GM21737 (cell line): ENCODE measurements around the gene CASTOR1.

Experiments used
- ATAC-seq: cut with Tn5 transposase; IDR thresholded peaks from one replicate; pipeline ENCODE4 v1.9.1; 2021; ENCODE audit warnings: mild to moderate bottlenecking, moderate library complexity; ENCODE audit not compliant: unreplicated experiment

The CASTOR1 gene

DNA sequence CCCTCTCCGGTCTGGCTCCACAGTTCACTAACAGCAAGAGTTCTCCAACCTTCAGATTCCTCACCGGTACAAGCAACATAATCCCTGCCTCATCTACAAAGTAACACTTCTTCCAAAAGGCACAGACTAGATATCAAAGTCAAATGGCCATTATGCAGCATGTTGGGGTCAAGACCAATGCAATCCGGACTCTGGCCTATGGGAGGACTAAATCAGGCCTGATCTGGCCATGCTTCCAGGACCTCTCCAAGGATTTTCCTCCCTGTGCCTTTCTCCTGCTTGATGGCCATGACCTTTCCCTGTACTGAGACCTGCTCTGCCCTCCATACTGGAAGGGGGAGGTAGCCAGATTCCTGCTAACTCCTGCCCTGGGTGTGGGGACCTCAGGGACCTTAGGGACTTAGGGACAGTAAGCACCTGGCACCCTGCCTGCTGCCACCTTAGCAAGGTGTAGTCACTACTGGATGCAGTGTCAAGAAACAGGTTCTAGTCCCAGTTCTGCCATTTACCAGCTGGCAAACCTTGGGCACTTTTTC, 30.8 kb upstream of the CASTOR1 start:
- ATAC-seq: no peak

DNA sequence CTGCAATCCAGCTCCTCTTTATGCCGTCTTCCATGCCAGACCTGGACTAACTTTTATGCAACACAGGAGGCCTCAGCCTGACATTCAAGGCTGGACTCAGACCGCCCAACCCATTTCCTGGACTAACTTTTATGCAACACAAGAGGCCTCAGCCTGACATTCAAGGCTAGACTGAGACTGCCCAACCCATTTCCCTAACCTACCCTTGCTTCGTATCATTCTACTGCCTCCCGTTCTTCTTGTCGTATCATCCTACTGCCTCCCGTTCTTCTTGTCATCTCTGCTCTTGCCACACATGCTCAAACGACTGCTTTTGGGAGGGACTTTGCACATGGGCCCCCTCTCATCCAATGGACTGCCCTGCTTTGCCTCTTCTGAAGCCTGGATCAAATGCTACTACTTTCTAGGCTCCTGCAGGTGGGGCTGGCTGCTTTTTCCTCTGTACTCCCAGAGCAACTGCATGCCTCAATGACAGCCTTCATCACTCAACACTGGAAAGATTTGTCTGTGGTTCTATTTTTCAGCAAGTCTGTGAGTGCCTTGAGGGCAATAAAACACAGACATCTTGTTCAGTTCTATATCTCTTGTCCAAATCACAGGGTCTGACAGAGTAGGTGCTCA, 29.6 kb upstream of the CASTOR1 start:
- no peak for ATAC-seq

DNA sequence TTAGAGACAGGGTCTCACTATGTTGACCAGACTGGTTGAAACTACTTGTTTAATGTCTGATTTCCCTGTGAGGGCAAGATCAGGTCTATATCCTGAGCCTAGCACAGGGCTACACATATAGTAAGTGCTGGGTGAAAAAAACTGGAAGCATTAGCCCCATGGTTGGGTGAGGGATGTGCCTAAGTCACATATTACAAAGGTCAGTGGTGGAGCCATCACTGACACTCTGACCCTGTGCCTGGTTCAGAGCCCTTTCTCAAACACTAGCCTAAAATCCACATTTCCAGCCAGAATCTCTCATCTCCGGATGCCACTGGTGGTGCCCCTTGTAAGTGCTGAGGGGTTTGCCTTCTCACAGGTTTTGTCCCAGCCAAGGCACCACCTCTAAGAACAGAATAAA, 28.5 kb upstream of the CASTOR1 start:
- ATAC-seq: no peak

DNA sequence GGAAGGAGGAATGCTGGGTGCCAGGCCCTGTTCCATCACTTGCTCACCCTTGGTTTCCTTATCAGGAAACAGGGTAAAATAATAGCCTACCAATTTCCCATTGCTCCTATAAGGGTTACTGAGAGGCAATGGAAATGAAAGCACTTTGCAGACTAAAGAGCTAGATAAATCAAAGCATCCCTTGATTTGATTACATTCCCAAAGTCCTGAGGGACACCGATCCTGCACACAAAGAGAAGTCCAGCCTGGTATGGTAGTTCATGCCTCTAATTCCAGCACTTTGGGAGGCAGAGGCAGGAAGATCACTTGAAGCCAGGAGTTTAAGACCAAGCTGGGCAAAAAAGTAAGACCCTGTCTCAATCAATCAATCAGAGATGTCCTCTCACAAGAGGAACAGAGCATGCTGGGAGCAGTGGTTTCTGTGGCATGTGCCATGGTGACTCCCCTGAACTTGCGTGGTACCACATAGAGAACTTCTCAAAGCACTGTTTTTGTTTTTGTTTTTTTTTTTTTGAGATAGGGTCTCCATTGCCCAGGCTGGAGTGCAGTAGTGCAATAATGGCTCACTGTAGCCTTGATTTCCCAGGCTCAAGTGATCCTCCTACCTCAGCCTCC, 26.8 kb upstream of the CASTOR1 start:
- no peak for ATAC-seq

DNA sequence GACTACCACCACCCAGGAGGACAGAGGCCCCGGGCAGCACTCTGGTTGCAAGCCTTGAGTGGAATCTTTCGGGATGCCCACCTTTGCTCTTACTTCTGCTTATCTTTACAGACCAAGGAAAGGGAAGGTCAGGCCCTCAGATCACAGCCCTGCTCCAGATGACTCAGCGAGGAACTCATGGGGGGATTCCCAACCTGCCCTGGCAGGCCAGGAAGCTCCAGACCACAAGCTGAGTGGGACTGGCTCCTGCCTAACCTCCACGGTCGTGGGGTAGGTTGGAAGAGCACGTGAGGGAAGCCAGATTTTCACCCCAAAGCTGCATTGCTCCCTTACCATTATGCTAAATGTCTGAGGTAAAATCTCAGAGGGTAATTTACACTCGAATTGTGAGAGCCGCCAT, 25.6 kb upstream of the CASTOR1 start:
- ATAC-seq: no peak

DNA sequence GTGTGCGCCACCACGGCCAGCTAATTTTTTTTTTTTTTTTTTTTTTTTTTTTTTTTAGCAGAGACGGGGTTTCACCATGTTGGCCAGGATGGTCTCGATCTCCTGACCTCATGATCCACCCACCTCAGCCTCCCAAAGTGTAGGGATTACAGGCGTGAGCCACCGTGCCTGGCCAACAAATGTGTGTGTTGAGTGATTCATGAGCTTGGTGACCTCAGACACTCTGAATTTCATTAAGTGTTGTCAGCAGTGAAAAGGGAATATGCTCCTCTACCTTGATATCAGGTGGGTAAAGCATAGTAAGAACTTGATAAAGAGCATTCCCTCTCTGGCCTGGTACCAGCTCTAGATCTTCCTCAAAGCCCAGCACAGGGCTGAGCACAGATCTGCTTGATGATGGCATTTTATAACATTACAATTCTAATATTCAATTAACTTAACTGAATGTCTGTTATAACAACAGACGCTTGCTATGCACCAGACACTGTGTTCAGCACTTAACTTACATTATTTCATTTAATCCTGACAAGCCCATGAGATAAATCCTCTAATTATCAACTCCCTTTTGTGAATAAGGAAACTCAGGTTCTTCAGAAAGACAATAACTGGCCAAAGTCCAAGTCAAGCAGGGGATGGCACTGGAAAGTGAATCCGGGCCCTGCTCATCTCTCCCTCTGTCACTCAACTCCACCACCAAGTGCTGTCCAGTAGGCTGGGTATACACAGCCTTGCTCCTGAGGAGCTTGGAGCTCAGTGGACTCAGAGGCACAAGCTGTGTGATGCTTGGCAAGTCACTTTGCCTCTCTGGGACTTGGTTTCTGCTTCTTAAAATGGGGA, 24.4 kb upstream of the CASTOR1 start:
- no peak for ATAC-seq

DNA sequence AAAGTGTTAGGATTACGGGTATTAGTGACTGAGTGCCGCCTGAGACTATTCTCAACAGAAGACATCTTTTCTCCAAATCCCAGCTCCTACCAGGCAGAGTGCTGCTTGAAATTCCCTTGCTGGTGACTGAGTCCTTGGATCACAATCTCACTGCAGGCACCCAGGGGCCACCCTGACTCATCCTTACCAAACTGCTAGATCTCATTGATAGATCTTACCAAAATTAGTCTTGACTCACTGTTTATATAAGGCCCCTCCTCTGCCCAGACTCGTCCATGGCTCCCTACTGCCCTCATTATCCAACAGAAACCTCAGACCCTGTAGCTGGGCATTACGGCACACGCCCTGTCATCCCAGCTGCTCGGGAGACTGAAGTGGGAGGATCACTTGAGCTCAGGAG, 22.7 kb upstream of the CASTOR1 start:
- no peak for ATAC-seq

DNA sequence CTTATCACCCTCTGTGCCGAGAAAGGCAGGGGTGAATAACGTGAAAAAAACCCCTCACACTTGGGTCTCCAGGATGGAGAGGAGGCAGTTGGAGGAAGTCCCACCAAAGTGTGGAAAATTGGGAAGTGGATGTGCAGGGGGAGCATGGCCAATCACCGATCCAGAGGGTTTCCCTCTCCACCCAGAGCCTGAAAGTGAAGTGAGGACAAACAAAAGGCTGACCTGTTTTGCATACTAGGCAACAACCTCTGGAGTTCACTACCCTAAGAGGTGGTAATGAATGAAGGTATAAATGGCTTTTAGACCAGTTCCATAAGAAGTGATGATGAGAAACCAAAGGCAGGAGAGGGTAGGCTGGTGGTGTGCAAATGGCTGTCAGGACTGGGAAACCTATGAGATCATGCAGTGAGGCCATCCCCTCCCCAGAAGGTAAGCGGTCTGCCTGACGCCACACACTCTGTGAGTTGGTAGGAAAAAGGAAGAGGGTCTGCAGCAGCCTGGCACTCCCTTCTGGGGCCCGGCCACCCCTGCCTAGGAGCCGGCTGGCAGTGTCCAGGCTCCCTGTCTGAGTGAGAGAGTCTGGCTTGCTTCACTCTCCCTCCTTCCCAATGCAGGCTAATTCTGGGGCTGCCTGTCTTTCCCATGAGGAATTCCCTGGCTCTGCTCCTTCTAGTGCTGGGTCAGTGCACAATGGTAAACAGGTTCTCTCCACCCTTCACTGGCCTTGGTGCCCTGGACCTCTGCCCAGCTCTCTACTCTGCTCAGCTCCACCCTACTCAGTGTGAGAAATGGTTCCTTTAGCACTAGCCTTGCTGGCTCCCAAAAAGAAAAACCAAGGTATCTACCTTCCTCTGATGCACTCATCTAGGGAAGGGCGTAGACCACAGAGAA, 21.8 kb upstream of the CASTOR1 start:
- no peak for ATAC-seq

DNA sequence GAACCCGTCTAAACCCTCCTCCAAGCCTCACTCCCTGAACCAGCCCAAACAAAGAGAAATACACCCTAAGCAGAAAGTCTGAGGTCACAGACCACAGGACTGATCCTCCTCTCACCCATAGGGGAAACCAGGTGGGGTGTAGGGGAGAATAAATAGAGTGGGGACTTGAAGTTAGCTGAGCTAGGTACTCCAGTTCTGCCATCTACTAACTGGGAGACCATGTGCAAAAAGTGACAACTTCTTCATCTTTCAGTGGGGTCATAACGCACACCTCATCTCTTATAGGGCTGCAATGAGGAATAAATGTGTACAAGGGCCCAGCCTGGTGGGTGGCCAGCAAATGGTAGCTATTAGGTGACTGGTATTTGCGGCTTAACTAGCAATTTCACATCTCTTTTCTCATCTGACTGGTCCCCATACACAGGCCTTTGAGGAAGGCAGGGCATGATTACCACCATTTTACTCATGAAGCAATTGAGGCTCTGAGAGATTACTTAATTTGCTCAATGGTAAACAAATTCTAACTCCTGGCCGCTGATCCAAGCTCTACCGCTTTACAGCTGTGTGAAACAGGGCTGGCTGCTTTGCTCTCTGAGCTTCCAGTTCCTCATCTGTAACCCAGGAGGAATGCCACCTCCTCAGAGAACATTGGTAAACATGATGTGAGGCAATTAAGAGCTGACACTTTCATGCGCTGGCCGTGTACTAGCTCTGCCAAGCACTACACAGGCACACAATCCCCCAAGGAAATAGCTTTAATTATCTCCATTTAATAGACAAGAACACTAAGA, 20.8 kb upstream of the CASTOR1 start:
- no peak for ATAC-seq

DNA sequence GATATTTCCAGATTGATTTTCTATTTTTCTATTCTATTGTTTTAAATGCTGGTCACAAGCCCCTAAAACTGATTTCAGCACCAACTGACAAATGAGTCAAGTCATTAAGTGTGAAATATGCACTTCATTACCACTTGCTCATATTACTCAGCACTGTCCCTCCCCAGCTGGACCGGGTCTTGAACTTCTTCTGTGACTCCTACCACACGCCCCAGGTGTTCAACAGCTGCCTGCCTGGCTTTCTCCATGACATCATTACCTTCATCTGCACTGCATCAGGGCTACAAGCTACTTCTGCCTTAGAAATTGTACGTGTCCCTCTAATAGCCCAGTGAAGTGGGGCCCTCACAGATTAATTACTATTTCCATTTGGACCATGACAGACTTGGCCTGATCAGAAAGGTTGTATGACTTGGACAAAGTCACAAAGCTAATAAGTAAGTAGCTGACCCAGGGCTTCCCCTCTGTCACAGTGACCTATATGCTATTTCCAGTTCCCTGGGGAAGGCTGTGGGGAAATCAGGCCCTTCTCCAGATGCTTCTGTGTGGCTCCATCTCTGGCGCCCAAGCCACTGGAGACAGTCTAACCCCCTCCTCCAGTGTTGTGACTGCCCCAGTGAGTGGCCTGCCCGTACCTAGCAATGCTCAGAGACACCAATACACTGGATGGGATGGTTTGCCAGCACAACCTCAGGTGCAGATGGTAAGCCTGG, 19.4 kb upstream of the CASTOR1 start:
- ATAC-seq: no peak

DNA sequence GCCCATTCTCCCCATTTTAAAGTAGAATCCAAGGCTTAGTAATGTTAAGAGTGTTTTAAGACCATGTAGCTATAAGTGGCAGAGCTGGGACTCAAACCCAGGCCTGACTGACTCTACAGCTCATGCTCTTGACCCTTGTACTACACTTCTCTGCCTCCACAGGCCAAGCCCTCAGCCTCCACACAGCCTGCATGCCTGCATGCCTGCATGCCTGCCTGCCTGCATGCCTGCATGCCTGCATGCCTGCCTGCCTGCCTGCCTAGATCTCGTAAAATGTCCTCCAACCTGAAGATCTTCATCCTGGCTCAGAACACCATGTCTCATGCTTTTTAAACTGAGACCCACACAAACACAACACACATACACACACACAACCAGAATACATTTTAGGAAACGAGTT, 18.8 kb upstream of the CASTOR1 start:
- no peak for ATAC-seq

DNA sequence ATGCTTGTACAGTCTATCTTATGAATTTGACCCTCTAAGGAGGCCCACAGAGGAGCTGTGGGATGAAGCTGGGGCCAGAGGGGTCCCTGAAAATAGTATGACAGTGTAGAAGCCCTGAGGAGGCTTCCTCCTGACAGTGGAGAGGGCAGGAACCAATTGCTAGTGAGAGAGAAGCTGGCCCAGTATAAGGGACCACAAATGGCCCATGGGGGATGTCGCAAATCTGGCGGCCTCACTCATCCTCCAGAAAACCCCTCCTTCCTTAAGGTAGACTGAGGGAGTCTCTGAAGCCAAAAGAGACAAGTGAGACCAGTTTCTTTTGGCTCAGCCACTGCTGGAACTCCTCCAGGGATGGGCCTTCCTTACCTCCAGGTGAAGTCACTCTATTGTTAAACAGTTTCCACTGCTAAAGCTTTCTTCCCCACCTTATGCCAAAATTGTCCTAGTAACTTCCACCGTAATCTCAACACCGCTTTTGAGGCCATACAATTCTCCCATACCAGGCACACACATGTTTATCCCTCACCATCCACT, 17.8 kb upstream of the CASTOR1 start:
- ATAC-seq: no peak

DNA sequence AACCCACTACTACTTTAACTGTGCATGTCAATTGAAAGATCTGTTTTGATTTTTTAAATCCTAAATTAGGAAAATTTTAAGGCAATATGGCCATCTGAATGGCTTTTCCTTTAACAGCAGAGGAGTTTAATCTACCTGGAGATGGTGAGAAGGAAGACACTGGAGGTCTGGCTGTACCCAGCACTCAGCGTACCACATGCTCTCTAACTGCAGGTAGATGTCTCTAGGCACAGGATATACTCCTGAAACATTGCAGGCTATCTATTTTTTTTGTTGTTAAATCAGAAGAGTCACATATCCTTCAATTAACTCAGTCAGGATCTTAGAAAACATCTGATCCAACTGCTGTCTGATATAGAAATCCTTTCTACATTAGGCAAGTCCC, 17.3 kb upstream of the CASTOR1 start:
- no peak for ATAC-seq

DNA sequence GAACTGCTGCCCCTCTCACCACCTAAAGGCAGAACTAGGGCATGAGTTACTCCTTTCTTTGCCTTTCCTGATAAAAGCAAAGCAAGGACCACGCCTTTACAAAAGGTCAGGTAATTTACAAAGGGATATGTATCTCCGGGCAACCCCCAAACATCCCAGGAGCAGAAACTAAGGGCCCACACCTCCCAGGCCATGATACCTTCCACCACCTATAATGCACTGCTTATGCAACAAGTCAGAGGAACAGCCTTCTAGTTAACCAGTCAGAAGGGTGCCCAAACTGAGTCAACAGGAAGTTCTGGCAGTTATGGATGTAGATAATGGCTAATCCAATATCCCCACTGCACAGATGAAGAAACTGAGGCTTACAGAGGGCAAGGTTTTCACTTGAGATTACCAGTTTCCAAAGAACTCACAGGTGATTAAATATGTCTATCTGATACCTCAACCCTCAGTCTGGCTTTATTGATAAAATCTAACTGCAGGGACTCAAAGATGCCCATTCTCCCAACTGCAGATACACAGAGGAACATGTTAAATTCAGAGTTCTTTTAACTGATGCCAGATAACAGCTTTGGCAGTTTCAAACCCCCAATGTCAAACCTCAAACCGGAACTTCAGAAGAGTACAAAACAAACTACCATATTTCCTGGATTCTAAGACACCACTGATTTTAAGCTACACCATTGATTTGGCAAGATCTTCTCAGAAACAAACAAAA, 16.8 kb upstream of the CASTOR1 start:
- no peak for ATAC-seq

DNA sequence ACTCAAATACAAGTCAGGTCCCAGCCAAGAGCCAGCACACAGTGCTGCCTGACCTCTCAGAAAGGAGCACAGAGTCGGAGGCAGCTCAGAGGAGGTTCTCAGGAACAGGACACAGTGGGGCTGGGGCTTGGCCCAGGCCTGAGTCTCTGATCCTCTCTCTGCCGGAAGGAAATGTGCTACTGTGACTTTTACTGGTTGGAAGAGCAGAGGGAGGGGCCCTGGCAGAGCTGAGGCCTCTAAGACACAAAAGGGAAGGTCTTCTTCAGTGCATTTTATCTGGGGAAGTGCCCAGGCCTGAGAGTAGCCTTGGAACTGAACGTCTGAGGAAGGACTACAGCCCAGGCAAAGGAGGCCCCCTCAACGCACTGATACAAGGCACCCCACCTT, 16.2 kb upstream of the CASTOR1 start:
- peak; percentile 48 for ATAC-seq

DNA sequence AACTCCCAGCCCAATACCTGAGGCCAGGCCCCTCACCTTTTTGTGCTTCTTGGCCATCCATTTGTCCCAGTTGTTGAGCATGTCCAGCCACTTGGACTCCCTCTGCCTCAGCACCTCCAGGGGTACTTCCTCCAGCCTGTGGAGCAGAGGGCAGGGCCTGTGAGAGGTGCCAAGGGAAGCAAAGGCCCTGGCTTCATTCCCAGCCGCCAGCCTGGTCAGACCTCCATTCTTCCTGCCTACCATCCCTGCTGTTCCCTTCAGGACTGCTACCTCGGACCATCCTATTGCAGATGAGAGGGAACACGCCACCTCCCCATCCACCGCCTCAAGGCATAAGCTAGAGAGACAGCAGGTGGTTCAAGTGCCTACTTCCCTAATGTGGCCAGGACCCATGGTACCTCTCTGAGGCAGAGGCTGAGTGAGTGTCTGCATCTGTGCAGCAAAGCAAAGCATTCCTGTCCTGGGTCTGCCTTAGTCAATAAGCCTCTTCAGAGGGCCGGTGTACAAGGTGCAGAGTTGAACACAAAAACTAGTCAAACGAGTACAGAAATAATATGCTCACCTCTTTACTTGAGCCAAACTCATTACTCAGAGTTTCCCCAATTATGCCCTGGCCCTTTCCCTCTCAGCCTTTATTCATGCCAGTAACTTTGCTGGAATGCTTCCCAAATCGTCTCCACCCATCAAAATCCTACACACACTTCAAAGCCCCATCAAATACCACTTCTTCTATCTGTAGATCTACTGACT, 15.4 kb upstream of the CASTOR1 start:
- ATAC-seq: no peak

DNA sequence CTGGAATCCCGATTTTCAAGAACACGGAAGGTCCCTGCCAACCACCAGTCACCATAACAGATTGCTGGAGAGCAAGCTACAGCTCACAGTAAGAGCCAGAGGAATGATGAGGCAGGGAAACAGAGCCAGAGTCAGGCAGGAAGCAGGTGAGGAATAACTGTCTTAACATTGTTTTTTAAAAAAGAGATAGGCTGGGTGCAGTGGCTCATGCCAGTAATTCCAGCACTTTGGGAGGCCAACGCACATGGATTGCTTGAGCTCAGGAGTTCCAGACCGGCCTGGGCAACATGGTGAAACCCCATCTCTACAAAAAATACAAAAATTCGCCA, 13.5 kb upstream of the CASTOR1 start:
- ATAC-seq: no peak
